CD4-positive, alpha-beta T cell treated with Interleukin-4 for 1 hour (primary cell): ENCODE measurements around the gene ZNF784.
A peak's percentile ranks its signal among the peaks of the same experiment; 100 is the strongest.

Experiments used
- DNase-seq, 2 donors: peaks; one replicate each; pipeline ENCODE4 v3.0.0-alpha.2; 2020 to 2022

Gene ZNF784

GRCh38 chr19:55624109-55625003 is at the start of gene ZNF784:
TSS of gene ZNF784 (minus strand) at chr19:55624566. CDS start at chr19:55624561, 5 bp downstream.
- DNase-seq = peak; percentile 91 to 93

GRCh38 chr19:55673889-55674288 is 49.5 kb upstream of the ZNF784 start:
- DNase-seq = no peak

- no peak for DNase-seq
Observed at GRCh38 chr19:55673465-55673864, 49.1 kb upstream of the ZNF784 start.

GRCh38 chr19:55672418-55672817 is 48.1 kb upstream of the ZNF784 start:
- DNase-seq = no peak

GRCh38 chr19:55671054-55671378 is 46.6 kb upstream of the ZNF784 start:
- no peak for DNase-seq

- DNase-seq = no peak
Observed at GRCh38 chr19:55670280-55671053, 46.1 kb upstream of the ZNF784 start.

- DNase-seq = no peak
Observed at GRCh38 chr19:55669418-55670279, 45.3 kb upstream of the ZNF784 start.

GRCh38 chr19:55668603-55669348 is 44.4 kb upstream of the ZNF784 start:
- no peak for DNase-seq

GRCh38 chr19:55667958-55668357 is 43.6 kb upstream of the ZNF784 start:
- DNase-seq = no peak

GRCh38 chr19:55667511-55667910 is 43.1 kb upstream of the ZNF784 start:
- no peak for DNase-seq

- no peak for DNase-seq
Observed at GRCh38 chr19:55667006-55667381, 42.6 kb upstream of the ZNF784 start.

- no peak for DNase-seq
Observed at GRCh38 chr19:55666343-55667005, 42.1 kb upstream of the ZNF784 start.

- DNase-seq = no peak
Observed at GRCh38 chr19:55663846-55664536, 39.6 kb upstream of the ZNF784 start.

- DNase-seq = no peak
Observed at GRCh38 chr19:55661826-55662225, 37.5 kb upstream of the ZNF784 start.

GRCh38 chr19:55660991-55661390 is 36.6 kb upstream of the ZNF784 start:
- no peak for DNase-seq

GRCh38 chr19:55660404-55660803 is 36.0 kb upstream of the ZNF784 start:
- no peak for DNase-seq

- no peak for DNase-seq
Observed at GRCh38 chr19:55659822-55660221, 35.5 kb upstream of the ZNF784 start.

- DNase-seq = no peak
Observed at GRCh38 chr19:55658846-55659459, 34.6 kb upstream of the ZNF784 start.

- DNase-seq = peak in 1 of 2 donors; percentile 31
Observed at GRCh38 chr19:55656988-55657747, 32.8 kb upstream of the ZNF784 start.

GRCh38 chr19:55656552-55656951 is 32.2 kb upstream of the ZNF784 start:
- no peak for DNase-seq
